K562 (cell line): ENCODE measurements around the gene SPAM1. TPM values are rescaled to one million over a fixed set of nuclear protein-coding genes. Genes with fewer than 3 reads are reported as not detected.

ENCODE experiments used
- CREBBP ChIP-seq: IDR thresholded peaks from one replicate; pipeline ENCODE4 v1.6.1; 2012; ENCODE audit warnings: low read depth, mild to moderate bottlenecking, control low read depth, inconsistent platforms, low read length
- E2F8 ChIP-seq: fragments of 450-650 bp; IDR thresholded peaks from 2 replicates; pipeline ENCODE4 v1.7.1; 2018; ENCODE audit warnings: mild to moderate bottlenecking, low read depth; ENCODE audit not compliant: partially characterized antibody
- ETV6 ChIP-seq, 3 experiments: fragments of 150-350 bp in 1 of 3; sonication (generic) in 1 of 3; formaldehyde crosslinking in 1 of 3; IDR thresholded peaks; 2 replicates each; pipeline versions ENCODE4 v1.6.1 to v1.8.0; 2014 to 2022; ENCODE audit warnings: borderline replicate concordance in 2 of 3, low read depth in 2 of 3, antibody characterized with exemption in 1 of 3, low read length in 1 of 3, mild to moderate bottlenecking in 1 of 3, missing genetic modification reagents in 1 of 3
- MECOM ChIP-seq: fragments of 250-450 bp; sonication (Bioruptor Pico); IDR thresholded peaks from 2 replicates; pipeline ENCODE4 v1.8.0; 2022; ENCODE audit warnings: inconsistent platforms
- MXI1 ChIP-seq: IDR thresholded peaks from 2 replicates; pipeline ENCODE4 v1.6.1; 2011; ENCODE audit warnings: low read depth, mild to moderate bottlenecking, improper control_type of control experiment, low read length
- PKNOX1 ChIP-seq: fragments of 450-650 bp; IDR thresholded peaks from 2 replicates; pipeline ENCODE4 v1.6.1; 2016
- PRDM10 ChIP-seq: fragments of 450-650 bp; IDR thresholded peaks from 2 replicates; pipeline ENCODE4 v1.6.1; 2018; ENCODE audit not compliant: partially characterized antibody
- PREB ChIP-seq: sonication (generic); formaldehyde crosslinking; IDR thresholded peaks from 2 replicates; pipeline ENCODE4 v1.8.1; 2023; ENCODE audit warnings: mild to moderate bottlenecking, missing genetic modification reagents
- SRSF7 ChIP-seq: fragments of 200-400 bp; formaldehyde crosslinking; optimal IDR thresholded peaks from 2 replicates; pipeline ENCODE3; 2017; ENCODE audit warnings: mild to moderate bottlenecking, low read depth, low read length
- TFAP4 ChIP-seq: sonication (generic); formaldehyde crosslinking; IDR thresholded peaks from 2 replicates; pipeline ENCODE4 v1.8.0; 2022; ENCODE audit warnings: missing genetic modification reagents, mild to moderate bottlenecking, moderate library complexity, borderline replicate concordance
- THRB ChIP-seq: fragments of 450-650 bp; formaldehyde crosslinking; conservative IDR thresholded peaks from 2 replicates; pipeline ENCODE4 v1.4.0; 2022; ENCODE audit warnings: mild to moderate bottlenecking, missing genetic modification characterization
- TRIM24 ChIP-seq, 2 experiments: fragments of 450-650 bp; IDR thresholded peaks; 2 replicates each; pipeline ENCODE4 v1.6.1; 2016
- ZBTB17 ChIP-seq: fragments of 450-650 bp; formaldehyde crosslinking; IDR thresholded peaks from 2 replicates; pipeline ENCODE4 v1.4.0; 2020; ENCODE audit warnings: mild to moderate bottlenecking
- ZFP30 ChIP-seq: fragments of 250-450 bp; sonication (Bioruptor Pico); IDR thresholded peaks from 2 replicates; pipeline ENCODE4 v1.8.0; 2022; ENCODE audit warnings: moderate library complexity, mild to moderate bottlenecking, inconsistent platforms, borderline replicate concordance
- ZNF143 ChIP-seq: sonication (generic); formaldehyde crosslinking; IDR thresholded peaks from 2 replicates; pipeline ENCODE4 v1.9.0; 2022; ENCODE audit warnings: mild to moderate bottlenecking, missing genetic modification reagents
- ZNF316 ChIP-seq: fragments of 450-650 bp; IDR thresholded peaks from 2 replicates; pipeline ENCODE4 v1.6.1; 2016
- polyA plus RNA-seq, 8 experiments: library from polyadenylated mRNA; depleted of rRNA in 4 of 8; stranded (reverse) in 5 of 8; unstranded in 3 of 8; fragments of >200 nt; fragmentation: Nextera tagmentation in 2 of 8; fragmentation: Illumina TruSeq in 1 of 8; extraction: Ambion mirVana in 2 of 8; extraction: Trizol in 1 of 8; gene quantifications; 2 replicates each; pipeline versions ENCODE4 v1.2.1 to v1.2.3, GENCODE V29; 2011 to 2014; ENCODE audit warnings: inconsistent platforms in 1 of 8, missing spikeins in 1 of 8
- total RNA-seq, 7 experiments: library from RNA; depleted of rRNA in 6 of 7; stranded (reverse); fragments of >200 nt in 6 of 7; fragmentation: Illumina TruSeq in 2 of 7; extraction: Trizol in 2 of 7; gene quantifications; 2 replicates each; pipeline versions ENCODE4 v1.2.1 to v1.2.3, GENCODE V29; 2011 to 2021; ENCODE audit warnings: low replicate concordance in 1 of 7

Gene SPAM1
- total and polyA plus RNA-seq, 9 of the 15 experiments (the other 6 are each of a cell fraction or from before 2014, with no cell fraction given) = not detected

- TF ChIP-seq MXI1 (no peak), PREB (CRISPR knock-in tag) (no peak), ZBTB17 (CRISPR knock-in tag) (peak; percentile 95), PKNOX1 (no peak), ETV6 (IDR thresholded peaks at IDR 0.05; ENCODE audit: borderline replicate concordance in 1 of 2, low read depth in 2 of 2, low read length in 1 of 2) (no peak), ETV6 (CRISPR knock-in tag; IDR thresholded peaks at IDR 0.05; ENCODE audit: borderline replicate concordance) (no peak), E2F8 (no peak), TFAP4 (no peak), MECOM (CRISPR knock-in tag) (peak; percentile 45; the same call in 1 of the 2 replicates), PRDM10 (no peak), SRSF7 (no peak), ZNF316 (no peak), CREBBP (no peak), ZFP30 (CRISPR knock-in tag) (no peak), THRB (CRISPR knock-in tag) (peak; percentile 94), ZNF143 (CRISPR knock-in tag) (no peak), TRIM24 (IDR thresholded peaks at IDR 0.05) (no peak)
Observed at GRCh38 chr7:123992913-123993518, 68.0 kb downstream of the SPAM1 start (continued).
